ENCODE data around the gene ST3GAL2.

The ST3GAL2 gene

GRCh38 chr16:70472786-70473433, 34.0 kb upstream of the ST3GAL2 start:
- TF ChIP-seq CTCF (IDR thresholded peaks at IDR 0.05; ENCODE audit: poor library complexity, severe bottlenecking), result no peak
- no peak for ATAC-seq (ENCODE audit: low read depth)
- H3K9me3 ChIP-seq (ENCODE audit: severe bottlenecking), result no peaks in the 10 kb centered on the region
- H3K4me1 ChIP-seq (ENCODE audit: insufficient read depth, poor library complexity, severe bottlenecking), result peaks cover 15% of the 10 kb centered on the region
- H3K27ac ChIP-seq (ENCODE audit: poor library complexity, severe bottlenecking), result no peak overlapping the region
- H3K36me3 ChIP-seq (ENCODE audit: low read depth), result 0 out of 2 replicates have a peak, but pooled peaks cover 4% of the 10 kb centered on the region
- no peaks in the 10 kb centered on the region for H3K27me3 ChIP-seq (ENCODE audit: insufficient read depth, poor library complexity, severe bottlenecking)
- no peak for DNase-seq (ENCODE audit: low spot score)
- no peak overlapping the region for H3K4me3 ChIP-seq (ENCODE audit: severe bottlenecking)

GRCh38 chr16:70470927-70471341, 32.0 kb upstream of the ST3GAL2 start:
- no peak overlapping the region for H3K4me3 ChIP-seq (ENCODE audit: severe bottlenecking)
- no peaks in the 10 kb centered on the region for H3K27me3 ChIP-seq (ENCODE audit: insufficient read depth, poor library complexity, severe bottlenecking)
- no peaks in the 10 kb centered on the region for H3K9me3 ChIP-seq (ENCODE audit: severe bottlenecking)
- peak; percentile 26; the same call in 1 of the 3 replicates for ATAC-seq (ENCODE audit: low read depth)
- TF ChIP-seq CTCF (IDR thresholded peaks at IDR 0.05; ENCODE audit: poor library complexity, severe bottlenecking), result peak; percentile 41
- H3K36me3 ChIP-seq (ENCODE audit: low read depth), result no peaks in the 10 kb centered on the region
- no peaks in the 10 kb centered on the region for H3K4me1 ChIP-seq (ENCODE audit: insufficient read depth, poor library complexity, severe bottlenecking)
- no peak overlapping the region for H3K27ac ChIP-seq (ENCODE audit: poor library complexity, severe bottlenecking)
- DNase-seq (ENCODE audit: low spot score), result no peak

GRCh38 chr16:70470141-70470926, 31.4 kb upstream of the ST3GAL2 start:
- ATAC-seq (ENCODE audit: low read depth) (no peak; the same call in 2 of the 3 replicates), DNase-seq (ENCODE audit: low spot score) (peak; percentile 57)
- Histone ChIP-seq H3K27me3 (ENCODE audit: insufficient read depth, poor library complexity, severe bottlenecking) (no peaks in the 10 kb centered on the region), H3K27ac (ENCODE audit: poor library complexity, severe bottlenecking) (no peak overlapping the region), H3K36me3 (ENCODE audit: low read depth) (no peaks in the 10 kb centered on the region), H3K9me3 (ENCODE audit: severe bottlenecking) (no peaks in the 10 kb centered on the region), H3K4me3 (ENCODE audit: severe bottlenecking) (no peak overlapping the region), H3K4me1 (ENCODE audit: insufficient read depth, poor library complexity, severe bottlenecking) (no peaks in the 10 kb centered on the region)
- no peak for TF ChIP-seq CTCF (IDR thresholded peaks at IDR 0.05; ENCODE audit: poor library complexity, severe bottlenecking)

GRCh38 chr16:70468776-70469525, 30.1 kb upstream of the ST3GAL2 start:
- Histone ChIP-seq H3K27me3 (ENCODE audit: insufficient read depth, poor library complexity, severe bottlenecking) (no peaks in the 10 kb centered on the region), H3K9me3 (ENCODE audit: severe bottlenecking) (no peaks in the 10 kb centered on the region), H3K36me3 (ENCODE audit: low read depth) (peaks cover 3% of the 10 kb centered on the region; the same call in 1 of the 2 replicates), H3K4me1 (ENCODE audit: insufficient read depth, poor library complexity, severe bottlenecking) (no peaks in the 10 kb centered on the region), H3K27ac (ENCODE audit: poor library complexity, severe bottlenecking) (no peak overlapping the region), H3K4me3 (ENCODE audit: severe bottlenecking) (no peak overlapping the region)
- no peak for TF ChIP-seq CTCF (IDR thresholded peaks at IDR 0.05; ENCODE audit: poor library complexity, severe bottlenecking)
- DNase-seq (ENCODE audit: low spot score) (no peak), ATAC-seq (ENCODE audit: low read depth) (no peak)
